Measurements from ENCODE around the gene MET. TPM values are rescaled to one million over a fixed set of nuclear protein-coding genes. Genes with fewer than 3 reads are reported as not detected.

Gene MET
- total and polyA plus RNA-seq, 2 of the 13 experiments (the other 11 are each of a cell fraction or from before 2014, with no cell fraction given): 21.8 to 31.5 TPM

GRCh38 chr7:116670409-116671015, 1.5 kb upstream of the MET start:
- H3K4me2 ChIP-seq (ENCODE audit: low read depth, low read length): peak overlapping the region; percentile 92
- POLR2A ChIA-PET: interaction anchor here (1.0 to 2.0 kb wide), 4 partner anchors 15 to 140 kb away, joined by 3 to 8 read pairs (median 5); no protein-coding TSS in a partner anchor
- no TSS peak for BruUV-seq (replicated peaks)
- TF ChIP-seq SOX5 (CRISPR knock-in tag; IDR thresholded peaks at IDR 0.05; ENCODE audit: borderline replicate concordance) (peak; percentile 38; the same call in 1 of the 2 replicates), ZNF770 (CRISPR knock-in tag; IDR thresholded peaks at IDR 0.05) (no peak), TBX3 (IDR thresholded peaks at IDR 0.05; ENCODE audit: borderline replicate concordance) (peak; percentile 37; the same call in 1 of the 2 replicates), AKAP8 (CRISPR knock-in tag; IDR thresholded peaks at IDR 0.05) (no peak), ARID3A (IDR thresholded peaks at IDR 0.05; ENCODE audit: low read depth, low read length) (0 out of 2 replicates have a peak, but pooled peaks have one; percentile 43), TCF7 (IDR thresholded peaks at IDR 0.05; ENCODE audit: low read depth) (peak; percentile 23; the same call in 1 of the 2 replicates), ARID5B (CRISPR knock-in tag; IDR thresholded peaks at IDR 0.05) (peak; percentile 40; the same call in 1 of the 2 replicates), ZNF138 (CRISPR knock-in tag; IDR thresholded peaks at IDR 0.05; ENCODE audit: low read depth) (no peak), FOXA3 (CRISPR knock-in tag; IDR thresholded peaks at IDR 0.05) (peak; percentile 40), GATAD2A (CRISPR knock-in tag; IDR thresholded peaks at IDR 0.05) (peak; percentile 32; the same call in 1 of the 2 replicates), ZFP41 (CRISPR knock-in tag; IDR thresholded peaks at IDR 0.05; ENCODE audit: borderline replicate concordance) (no peak), ZNF629 (CRISPR knock-in tag; conservative IDR thresholded peaks at IDR 0.05) (peak; percentile 84), BHLHE40 (IDR thresholded peaks at IDR 0.05; ENCODE audit: low read length) (peak; percentile 52; the same call in 1 of the 2 replicates), FOXA1 (IDR thresholded peaks at IDR 0.05) (no peak), FOXA1 (CRISPR knock-in tag; IDR thresholded peaks at IDR 0.05) (peak; percentile 45; the same call in 1 of the 2 replicates)
- TF ChIP-seq, protein P1, sequence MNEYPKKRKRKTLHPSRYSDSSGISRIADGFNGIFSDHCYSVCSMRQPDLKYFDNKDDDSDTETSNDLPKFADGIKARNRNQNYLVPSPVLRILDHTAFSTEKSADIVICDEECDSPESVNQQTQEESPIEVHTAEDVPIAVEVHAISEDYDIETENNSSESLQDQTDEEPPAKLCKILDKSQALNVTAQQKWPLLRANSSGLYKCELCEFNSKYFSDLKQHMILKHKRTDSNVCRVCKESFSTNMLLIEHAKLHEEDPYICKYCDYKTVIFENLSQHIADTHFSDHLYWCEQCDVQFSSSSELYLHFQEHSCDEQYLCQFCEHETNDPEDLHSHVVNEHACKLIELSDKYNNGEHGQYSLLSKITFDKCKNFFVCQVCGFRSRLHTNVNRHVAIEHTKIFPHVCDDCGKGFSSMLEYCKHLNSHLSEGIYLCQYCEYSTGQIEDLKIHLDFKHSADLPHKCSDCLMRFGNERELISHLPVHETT (CRISPR knock-in tag; conservative IDR thresholded peaks at IDR 0.05): no peak

More at GRCh38 chr7:116670409-116671015, 1.5 kb upstream of the MET start:
- no peak overlapping the region for H3K27ac ChIP-seq (ENCODE audit: extremely low read length, insufficient read depth, low read length)
- no peaks in the 10 kb centered on the region for H3K9me3 ChIP-seq (ENCODE audit: low read length)
- no peak overlapping the region for H2AFZ ChIP-seq (ENCODE audit: low read length)
- 47% methylated on average over 3 of the region's 3 CpGs for WGBS (ENCODE audit: low lambda C conversion rate)
- no peaks in the 10 kb centered on the region for H3K36me3 ChIP-seq (replicated peaks in 1 of 2; ENCODE audit: control insufficient read depth in 1 of 2, insufficient read depth in 2 of 2, low read length in 2 of 2)
- no peak for FAIRE-seq
- no peaks in the 10 kb centered on the region; a peak in 1 of 5 replicates for H3K27me3 ChIP-seq (ENCODE audit: control insufficient read depth in 1 of 2, insufficient read depth in 2 of 2, low read length in 2 of 2)
- H4K20me1 ChIP-seq (ENCODE audit: insufficient read depth, low read length): no peaks in the 10 kb centered on the region; the same call in 1 of the 2 replicates
- H3K4me3 ChIP-seq (replicated peaks in 1 of 3; ENCODE audit: insufficient read depth in 1 of 3, low read depth in 2 of 3, low read length in 3 of 3): no peak overlapping the region
- peaks cover 32% of the 10 kb centered on the region for H3K79me2 ChIP-seq (ENCODE audit: insufficient read depth, low read length)
- no peak for ATAC-seq
- intact Hi-C loops (cut with micrococcal nuclease; ENCODE audit: unreplicated experiment) (loop anchor here (2.0 to 5.0 kb wide), 2 partner anchors 78 to 413 kb away; no protein-coding TSS in a partner anchor), in situ Hi-C loops (cut with HindIII; ENCODE audit: extremely low pct_ligation_motif_present, low pct_unique_long_range_greater_than_20kb) (loop anchor here (5.0 kb wide), 2 partner anchors 78 to 137 kb away; no protein-coding TSS in a partner anchor)
- peaks cover 36% of the 10 kb centered on the region for H3K4me1 ChIP-seq (ENCODE audit: insufficient read depth, low read length)
- CTCF ChIA-PET (ENCODE audit: low intra/inter-chr PET ratio, low total read pairs): interaction anchor here (2.2 kb wide), 1 partner anchor 140 kb away, joined by 25 read pairs; no protein-coding TSS in a partner anchor
- DNase-seq (ENCODE audit: low spot score): peak; percentile 7
- no peak overlapping the region for H3K9ac ChIP-seq (ENCODE audit: insufficient read depth, low read depth, low read length)

All from HepG2 (cell line).